K562 (cell line): Measurements from ENCODE around the gene PNCK.

ENCODE experiments used
- CCNT2 ChIP-seq: IDR thresholded peaks from 2 replicates; pipeline ENCODE4 v1.6.1; 2011; ENCODE audit warnings: borderline replicate concordance, low read depth, mild to moderate bottlenecking, moderate library complexity, mixed read lengths, low read length; ENCODE audit not compliant: insufficient read length; ENCODE audit errors: extremely low read depth
- CTCF ChIP-seq, 3 experiments: IDR thresholded peaks in 2 of 3; conservative IDR thresholded peaks in 1 of 3; 2 replicates each; pipeline ENCODE4 v1.5.1; 2011 to 2012; ENCODE audit warnings: low read length in 3 of 3, mild to moderate bottlenecking in 3 of 3, control low read depth in 2 of 3, improper control_type of control experiment in 1 of 3, inconsistent platforms in 1 of 3, low read depth in 1 of 3, mixed read lengths in 1 of 3, moderate library complexity in 1 of 3; ENCODE audit not compliant: insufficient read depth in 2 of 3
- EP300 ChIP-seq: IDR thresholded peaks from 2 replicates; pipeline ENCODE4 v1.6.1; 2012; ENCODE audit warnings: low read length, improper control_type of control experiment
- NR4A1 ChIP-seq, 2 experiments: fragments of 250-450 bp in 1 of 2; fragments of 450-650 bp in 1 of 2; sonication (Bioruptor Pico) in 1 of 2; IDR thresholded peaks; 2 replicates each; pipeline versions ENCODE4 v1.4.0 to v1.6.1; 2016 to 2020; ENCODE audit warnings: mild to moderate bottlenecking in 2 of 2, missing compliant biosample characterization in 1 of 2, missing genetic modification characterization in 1 of 2, moderate library complexity in 1 of 2
- PURB ChIP-seq: sonication (generic); formaldehyde crosslinking; IDR thresholded peaks from 2 replicates; pipeline ENCODE4 v1.9.0; 2021; ENCODE audit warnings: low read depth, mild to moderate bottlenecking, missing genetic modification reagents
- RAD21 ChIP-seq, 2 experiments: fragments of 250-450 bp in 1 of 2; fragments of 450-650 bp in 1 of 2; sonication (Bioruptor Pico) in 1 of 2; formaldehyde crosslinking in 1 of 2; IDR thresholded peaks in 1 of 2; conservative IDR thresholded peaks in 1 of 2; 2 replicates each; pipeline versions ENCODE4 v1.4.0 to v1.8.0; 2020 to 2022; ENCODE audit warnings: mild to moderate bottlenecking in 2 of 2, moderate library complexity in 1 of 2
- SP1 ChIP-seq: sonication (generic); formaldehyde crosslinking; IDR thresholded peaks from 2 replicates; pipeline ENCODE4 v1.8.1; 2022; ENCODE audit warnings: mild to moderate bottlenecking, missing genetic modification reagents
- SP2 ChIP-seq: IDR thresholded peaks from 2 replicates; pipeline ENCODE4 v1.6.1; 2011; ENCODE audit warnings: mild to moderate bottlenecking, low read depth, low read length, moderate library complexity; ENCODE audit not compliant: poor library complexity, severe bottlenecking; ENCODE audit errors: extremely low read depth
- TARDBP ChIP-seq: fragments of 450-650 bp; IDR thresholded peaks from 2 replicates; pipeline ENCODE4 v1.6.1; 2016
- ZBTB26 ChIP-seq: fragments of 450-650 bp; formaldehyde crosslinking; IDR thresholded peaks from 2 replicates; pipeline ENCODE4 v1.4.0; 2022; ENCODE audit warnings: missing genetic modification characterization
- ZNF584 ChIP-seq: fragments of 200-800 bp; sonication (Bioruptor generic); IDR thresholded peaks from 2 replicates; pipeline ENCODE4 v1.6.1; 2016; ENCODE audit warnings: low read depth, mild to moderate bottlenecking, missing genetic modification characterization, missing compliant biosample characterization

- TF ChIP-seq CTCF (IDR thresholded peaks at IDR 0.05 in 2 of 3, conservative IDR thresholded peaks at IDR 0.05 in 1 of 3; ENCODE audit: insufficient read depth in 2 of 3, low read depth in 1 of 3, low read length in 3 of 3) (no peak), PURB (CRISPR knock-in tag) (no peak), NR4A1 (CRISPR knock-in tag; IDR thresholded peaks at IDR 0.05) (no peak), NR4A1 (tag; IDR thresholded peaks at IDR 0.05) (no peak), CCNT2 (no peak), SP1 (no peak), TARDBP (no peak), SP2 (no peak), RAD21 (CRISPR knock-in tag; conservative IDR thresholded peaks at IDR 0.05 in 1 of 2, IDR thresholded peaks at IDR 0.05 in 1 of 2) (no peak), ZNF584 (CRISPR knock-in tag) (no peak), EP300 (no peak), ZBTB26 (CRISPR knock-in tag) (no peak)
Observed at GRCh38 chrX:153624196-153625091, 49.2 kb downstream of the PNCK start.
